HepG2 (cell line): ENCODE results near the gene EXOC3. TPM values are rescaled to one million over a fixed set of nuclear protein-coding genes. Genes with fewer than 3 reads are reported as not detected.

Source experiments
- ATAC-seq: fragments of 200-7000 bp; cut with Tn5 transposase; 3 replicates; pipeline ENCODE4 v1.9.1; 2020; ENCODE audit warnings: mild to moderate bottlenecking, moderate library complexity
- BruUV-seq: library from RNA; stranded (reverse); fragments of 400-500 nt; replicated peaks from 2 replicates; lab custom pipeline; 2021; lab: Mats Ljungman, UMichigan
- CTCF ChIA-PET: fragments of 300-600 bp; formaldehyde crosslinking; extraction: SDS; loops from one replicate; lab custom pipeline; 2021; ENCODE audit warnings: low total read pairs, inconsistent platforms, low intra/inter-chr PET ratio; lab: Yijun Ruan, JAX
- POLR2A ChIA-PET: fragments of 350-600 bp; sonication (Branson Sonifier 250); formaldehyde crosslinking; loops from one replicate; lab custom pipeline; 2020; ENCODE audit warnings: antibody characterized with exemption, inconsistent platforms; lab: Yijun Ruan, JAX
- DNase-seq: peaks from one replicate; pipeline ENCODE4 v3.0.0-alpha.2; 2015; ENCODE audit warnings: low spot score
- FAIRE-seq: peaks from 3 replicates; lab custom pipeline; 2011; peaks lifted over from hg19 to GRCh38; lab: Jason Lieb, UNC
- H2AFZ ChIP-seq: one replicate; pipeline ENCODE4 v1.6.1; 2011; ENCODE audit warnings: low read length, inconsistent platforms
- H3K27ac ChIP-seq: fragments of 300-600 bp; 3 replicates; pipeline ENCODE4 v1.8.0; 2011; ENCODE audit warnings: mixed run types, mild to moderate bottlenecking, mixed read lengths, low read length, inconsistent platforms; ENCODE audit not compliant: insufficient read depth; ENCODE audit errors: extremely low read length
- H3K27me3 ChIP-seq, 2 experiments: fragments of 200-600 bp in 1 of 2; 2 replicates in 1 of 2; 3 replicates in 1 of 2; pipeline versions ENCODE4 v1.6.0 to v1.8.0; 2011; ENCODE audit warnings: low read length in 2 of 2, mild to moderate bottlenecking in 2 of 2, moderate library complexity in 2 of 2, inconsistent platforms in 1 of 2; ENCODE audit not compliant: insufficient read depth in 2 of 2, control insufficient read depth in 1 of 2
- H3K36me3 ChIP-seq, 2 experiments: fragments of 200-600 bp in 1 of 2; replicated peaks in 1 of 2; 2 replicates in 1 of 2; 3 replicates in 1 of 2; pipeline versions ENCODE4 v1.5.1 to v1.8.0; 2011; ENCODE audit warnings: low read length in 2 of 2, inconsistent platforms in 1 of 2; ENCODE audit not compliant: insufficient read depth in 2 of 2, control insufficient read depth in 1 of 2
- H3K4me1 ChIP-seq: 2 replicates; pipeline ENCODE4 v1.5.1; 2012; ENCODE audit warnings: low read length, inconsistent platforms; ENCODE audit not compliant: insufficient read depth
- H3K4me2 ChIP-seq: 2 replicates; pipeline ENCODE4 v1.6.0; 2011; ENCODE audit warnings: low read depth, low read length, inconsistent platforms
- H3K4me3 ChIP-seq, 3 experiments: fragments of 200-600 bp in 1 of 3; sonication (generic), shearing (Covaris generic) in 1 of 3; replicated peaks in 1 of 3; 2 replicates each; pipeline ENCODE4 v1.5.1; 2011 to 2016; ENCODE audit warnings: low read length in 3 of 3, inconsistent platforms in 2 of 3, low read depth in 2 of 3, mild to moderate bottlenecking in 2 of 3, control low read depth in 1 of 3, mixed read lengths in 1 of 3; ENCODE audit not compliant: insufficient read depth in 1 of 3
- H3K79me2 ChIP-seq: one replicate; pipeline ENCODE4 v1.6.1; 2011; ENCODE audit warnings: low read length, inconsistent platforms; ENCODE audit not compliant: insufficient read depth
- H3K9ac ChIP-seq: 2 replicates; pipeline ENCODE4 v1.6.0; 2011; ENCODE audit warnings: mild to moderate bottlenecking, low read depth, low read length, inconsistent platforms; ENCODE audit not compliant: insufficient read depth
- H3K9me3 ChIP-seq: 2 replicates; pipeline ENCODE4 v1.5.1; 2012; ENCODE audit warnings: mild to moderate bottlenecking, low read length
- H4K20me1 ChIP-seq: 2 replicates; pipeline ENCODE4 v1.6.0; 2011; ENCODE audit warnings: inconsistent platforms, mild to moderate bottlenecking, low read length, moderate library complexity; ENCODE audit not compliant: insufficient read depth
- GTF3A ChIP-seq: sonication (generic); formaldehyde crosslinking; conservative IDR thresholded peaks from 2 replicates; pipeline ENCODE4 v1.4.0; 2020; ENCODE audit warnings: mild to moderate bottlenecking, missing genetic modification reagents
- HINFP ChIP-seq: sonication (generic); formaldehyde crosslinking; IDR thresholded peaks from 2 replicates; pipeline ENCODE4 v1.4.0; 2020; ENCODE audit warnings: low read depth, mild to moderate bottlenecking, missing genetic modification reagents
- KLF6 ChIP-seq: IDR thresholded peaks from 2 replicates; pipeline ENCODE4 v1.8.0; 2016; ENCODE audit warnings: missing biosample characterization, missing genetic modification reagents
- SKIL ChIP-seq: sonication (generic); formaldehyde crosslinking; IDR thresholded peaks from 2 replicates; pipeline ENCODE4 v1.8.0; 2022; ENCODE audit warnings: missing genetic modification reagents, mild to moderate bottlenecking, moderate library complexity, borderline replicate concordance
- ZBTB25 ChIP-seq: IDR thresholded peaks from 2 replicates; pipeline ENCODE4 v1.6.1; 2018; ENCODE audit warnings: missing genetic modification reagents
- ZNF18 ChIP-seq: sonication (generic); formaldehyde crosslinking; IDR thresholded peaks from 2 replicates; pipeline ENCODE4 v1.8.0; 2022; ENCODE audit warnings: mild to moderate bottlenecking, missing genetic modification reagents; ENCODE audit not compliant: insufficient replicate concordance
- ZNF883 ChIP-seq: sonication (generic); formaldehyde crosslinking; IDR thresholded peaks from 2 replicates; pipeline ENCODE4 v1.5.1; 2020; ENCODE audit warnings: mild to moderate bottlenecking, missing genetic modification reagents; ENCODE audit errors: not compliant biosample characterization
- WGBS: methylation state at CpG from one replicate; pipeline ENCODE4 v1.1.6; 2017; ENCODE audit warnings: low lambda C conversion rate; 5-methylcytosine and 5-hydroxymethylcytosine counted together
- in situ Hi-C: cut with HindIII; loops from 2 replicates; pipeline ENCODE4 v1.10.0; 2017; ENCODE audit warnings: low pct_unique_long_range_greater_than_20kb; ENCODE audit not compliant: extremely low pct_ligation_motif_present
- intact Hi-C: fragments of 100-400 bp; cut with micrococcal nuclease; formaldehyde crosslinking; loops from one replicate; pipeline ENCODE4 v1.10.0; 2022; ENCODE audit not compliant: unreplicated experiment
- polyA plus RNA-seq, 8 experiments: library from polyadenylated mRNA; depleted of rRNA in 3 of 8; stranded (reverse) in 7 of 8; unstranded in 1 of 8; fragments of >200 nt; fragmentation: Illumina TruSeq in 4 of 8; extraction: Trizol in 4 of 8; gene quantifications; 2 replicates each; pipeline versions ENCODE4 v1.2.1 to v1.2.3, GENCODE V29; 2011 to 2016; ENCODE audit warnings: low read depth in 4 of 8, missing spikeins in 1 of 8, mixed read lengths in 1 of 8; ENCODE audit not compliant: insufficient read depth in 1 of 8
- total RNA-seq, 5 experiments: library from RNA; depleted of rRNA; stranded (reverse); fragments of >200 nt; fragmentation: Illumina TruSeq; extraction: Trizol; gene quantifications; 2 replicates each; pipeline ENCODE4 v1.2.3, GENCODE V29; 2016; ENCODE audit warnings: low read depth in 1 of 5

The EXOC3 gene
- total and polyA plus RNA-seq, 2 of the 13 experiments (the other 11 are each of a cell fraction or from before 2014, with no cell fraction given) = 9.2 to 20.5 TPM

GRCh38 chr5:432928-433791, 9.8 kb upstream of the EXOC3 start:
- POLR2A ChIA-PET = no interaction called here
- in situ Hi-C loops (no loop called here), intact Hi-C loops (loop anchor here (5.0 kb wide), 1 partner anchor 116 kb away; no protein-coding TSS in a partner anchor)
- Histone ChIP-seq H3K4me2 (no peak overlapping the region), H4K20me1 (no peaks in the 10 kb centered on the region), H3K36me3 (no peaks in the 10 kb centered on the region), H2AFZ (no peak overlapping the region), H3K9me3 (no peaks in the 10 kb centered on the region), H3K27ac (no peak overlapping the region), H3K27me3 (peaks cover 0 to 5% of the 10 kb centered on the region in 2 experiments; a peak in 1 of 5 replicates), H3K4me3 (no peak overlapping the region), H3K79me2 (no peaks in the 10 kb centered on the region), H3K9ac (no peak overlapping the region), H3K4me1 (peaks cover 10% of the 10 kb centered on the region)
- WGBS = 56% methylated on average over 17 of the region's 23 CpGs
- BruUV-seq = no TSS peak
- CTCF ChIA-PET = no interaction called here
- ATAC-seq = no peak
- TF ChIP-seq ZNF18 (CRISPR knock-in tag) (no peak), HINFP (no peak), KLF6 (CRISPR knock-in tag) (no peak), ZBTB25 (CRISPR knock-in tag) (no peak), SKIL (CRISPR knock-in tag) (no peak), GTF3A (CRISPR knock-in tag) (no peak), ZNF883 (CRISPR knock-in tag) (no peak)
- FAIRE-seq = no peak
- no peak for DNase-seq
